Heart right ventricle (tissue), 16 donors: ENCODE data around the gene CHST11. TPM values are rescaled to one million over a fixed set of nuclear protein-coding genes. Genes with fewer than 3 reads are reported as not detected.

Experiments
- ATAC-seq, 8 donors: fragments of 200-7000 bp; cut with Tn5 transposase; one replicate each; pipeline ENCODE4 v1.9.1; 2020; ENCODE audit warnings: mild to moderate bottlenecking in 8 of 8, moderate library complexity in 8 of 8, moderate number of reproducible peaks in 1 of 8
- DNase-seq, 2 donors: peaks; one replicate each; pipeline ENCODE4 v3.0.0-alpha.2; 2020
- H3K27ac ChIP-seq, 10 donors: fragments of 200-600 bp; sonication (generic) in 2 of 10; one replicate each; pipeline versions ENCODE4 v1.5.0 to v1.8.0; 2020 to 2022; ENCODE audit warnings: mild to moderate bottlenecking in 3 of 10
- H3K27me3 ChIP-seq, 7 donors: fragments of 200-600 bp; one replicate each; pipeline ENCODE4 v1.8.0; 2021 to 2022; ENCODE audit warnings: mild to moderate bottlenecking in 2 of 7
- H3K36me3 ChIP-seq, 9 donors: fragments of 200-600 bp; sonication (generic) in 1 of 9; one replicate each; pipeline versions ENCODE4 v1.5.0 to v1.8.0; 2020 to 2022; ENCODE audit warnings: mild to moderate bottlenecking in 2 of 9
- H3K4me1 ChIP-seq, 9 donors: fragments of 200-600 bp; sonication (generic) in 1 of 9; one replicate each; pipeline versions ENCODE4 v1.5.0 to v1.8.0; 2020 to 2022; ENCODE audit warnings: mild to moderate bottlenecking in 4 of 9
- H3K4me3 ChIP-seq, 10 donors: fragments of 200-600 bp; sonication (generic) in 2 of 10; one replicate each; pipeline versions ENCODE4 v1.5.0 to v1.8.0; 2020 to 2022; ENCODE audit warnings: mild to moderate bottlenecking in 7 of 10, moderate library complexity in 2 of 10
- H3K9me3 ChIP-seq, 11 donors: fragments of 200-600 bp in 10 of 11; sonication (generic) in 2 of 11; one replicate each; pipeline versions ENCODE4 v1.5.0 to v1.8.0; 2013 to 2022; ENCODE audit warnings: mild to moderate bottlenecking in 2 of 11, control low read depth in 1 of 11, moderate library complexity in 1 of 11
- CTCF ChIP-seq, 9 donors: fragments of 200-600 bp; sonication (generic) in 2 of 9; IDR thresholded peaks; one replicate each; pipeline versions ENCODE4 v1.5.0 to v1.8.0; 2021 to 2022; ENCODE audit warnings: antibody characterized with exemption in 9 of 9, mild to moderate bottlenecking in 5 of 9, moderate library complexity in 1 of 9
- WGBS, 2 donors: extraction: QIAGEN DNeasy Blood & Tissue Kit; methylation state at CpG; one replicate each; pipeline ENCODE4 v1.1.7; 2013; ENCODE audit warnings: inconsistent platforms in 1 of 2; 5-methylcytosine and 5-hydroxymethylcytosine counted together
- intact Hi-C, 10 donors: fragments of 100-400 bp; cut with DNase I; formaldehyde crosslinking; loops; one replicate each; pipeline versions ENCODE4 v1.11.1 to v1.14.2; 2022
- polyA plus RNA-seq, 2 donors: library from polyadenylated mRNA; stranded (reverse); fragments of 200-250 nt; gene quantifications; one replicate each; pipeline ENCODE4 v1.2.3, GENCODE V29; 2013
- total RNA-seq, 10 donors: library from RNA; stranded (reverse); fragmentation: NEBNext Ultra II Directional in 3 of 10; extraction: Animal tissue kit (Norgen Biotek cat#: 25700) in 3 of 10; gene quantifications; one replicate each; pipeline versions ENCODE4 v1.2.1 to v1.2.4, GENCODE V29; 2021 to 2023
- donor health status: Arrhythmogenic right ventricular cardiomyopathy.
- donor health status: ischemic (EF 13 %, LVEDD 7.1; RV severe dilation, severe dysfunction).
- donor health status: healthy with polysubstance abuse.
- donor health status: DM: no; HTN: yes; CAD: no.
- donor health status: DM: no; HTN: no; CAD: no.
- donor health status: ischemic (EF 25% LVEDD 6.9; RV normal size, moderate dysfunction).
- donor health status: ischemic (EF 25% LVEDD 5.7; RV mildly dilated, moderate dysfunction).
- donor health status: healthy.
- donor health status: DM: yes; HTN: yes; CAD: no.
- donor health status: Ischemic cardiomyopathy.
- donor health status: ischemic (EF 35%, LVEDD 5.7; RV mildly dilated, moderate dysfunction).
- donor health status: nonischemic (EF 11% LVEDD 7.7; RV severe dilation, severe dysfunction).
- donor health status: DM: yes; HTN: yes; CAD: no.
- donor health status: PGD.
- donor health status: ischemic (EF 29% LVEDD 5.4; RV normal size, mild dysfunction).
- donor health status: nonischemic (EF 23%, LVEDD 6.1; RV moderate dilation, normal function).

Gene CHST11
- total and polyA plus RNA-seq, 12 donors, result 1.1 to 12.7 (median 4.3) TPM

GRCh38 chr12:104650541-104650940 lies 193.8 kb downstream of the CHST11 start:
- peaks cover 0 to 56% (median 4%) of the 10 kb centered on the region in 9 donors for H3K4me1 ChIP-seq
- H3K27ac ChIP-seq, result peak overlapping the region in 1 of 10 donors; percentile 77

GRCh38 chr12:104651811-104652210 lies 195.1 kb downstream of the CHST11 start:
- intact Hi-C loops, result no loop called here
- DNase-seq (no peak), ATAC-seq (no peak)
- H3K27ac ChIP-seq, result no peak overlapping the region
- no peaks in the 10 kb centered on the region for H3K27me3 ChIP-seq
- peaks cover 0 to 56% (median 4%) of the 10 kb centered on the region in 9 donors for H3K4me1 ChIP-seq
- no peak overlapping the region for H3K4me3 ChIP-seq
- no peak for TF ChIP-seq CTCF (IDR thresholded peaks at IDR 0.05)
- H3K9me3 ChIP-seq, result no peaks in the 10 kb centered on the region
- WGBS, 2 donors, result 82 to 85% methylated on average over 7 of the region's 7 CpGs
- H3K36me3 ChIP-seq, result peaks cover 0 to 5% (median 0%) of the 10 kb centered on the region in 9 donors

More at GRCh38 chr12:104650541-104650940, 193.8 kb downstream of the CHST11 start:
- WGBS, 2 donors, result 73 to 85% methylated on average over 5 of the region's 5 CpGs
- intact Hi-C loops, result no loop called here
- H3K27me3 ChIP-seq, result no peaks in the 10 kb centered on the region
- ATAC-seq (no peak), DNase-seq (no peak)
- TF ChIP-seq CTCF (IDR thresholded peaks at IDR 0.05), result no peak
- no peaks in the 10 kb centered on the region for H3K9me3 ChIP-seq
- H3K4me3 ChIP-seq, result no peak overlapping the region
- peaks cover 0 to 9% (median 0%) of the 10 kb centered on the region in 9 donors for H3K36me3 ChIP-seq

- H3K9me3 ChIP-seq, result no peaks in the 10 kb centered on the region
- no peak for TF ChIP-seq CTCF (IDR thresholded peaks at IDR 0.05)
- H3K27me3 ChIP-seq, result no peaks in the 10 kb centered on the region
- intact Hi-C loops, result no loop called here
- WGBS, 2 donors, result 96% methylated on average over 5 of the region's 5 CpGs
- ATAC-seq (no peak), DNase-seq (no peak)
- H3K27ac ChIP-seq, result no peak overlapping the region
- peaks cover 0 to 56% (median 4%) of the 10 kb centered on the region in 9 donors for H3K4me1 ChIP-seq
- H3K36me3 ChIP-seq, result no peaks in the 10 kb centered on the region
- no peak overlapping the region for H3K4me3 ChIP-seq
These were observed 195.6 kb downstream of the CHST11 start for GRCh38 chr12:104652358-104652757.

- Histone ChIP-seq H3K9me3 (no peaks in the 10 kb centered on the region), H3K27ac (no peak overlapping the region), H3K27me3 (no peaks in the 10 kb centered on the region), H3K4me1 (peaks cover 0 to 53% (median 4%) of the 10 kb centered on the region in 9 donors), H3K36me3 (no peaks in the 10 kb centered on the region), H3K4me3 (no peak overlapping the region)
- TF ChIP-seq CTCF (IDR thresholded peaks at IDR 0.05), result no peak
- intact Hi-C loops, result no loop called here
- DNase-seq (no peak), ATAC-seq (no peak)
- 81 to 83% methylated on average over 7 of the region's 7 CpGs for WGBS, 2 donors
These were observed 196.2 kb downstream of the CHST11 start for GRCh38 chr12:104652910-104653309.
